Left lobe of liver (tissue), 2 donors: ENCODE data around the gene LETMD1. TPM values are rescaled to one million over a fixed set of nuclear protein-coding genes. Genes with fewer than 3 reads are reported as not detected.
"Not testable (repeated sequence)": the region's sequence is repeated elsewhere in the genome, so short reads cannot be mapped to it uniquely, and the experiment has no call there.

Source experiments
- ATAC-seq: fragments of 200-7000 bp; cut with Tn5 transposase; one replicate; pipeline ENCODE4 v1.9.1; 2020; ENCODE audit warnings: mild to moderate bottlenecking, moderate library complexity
- DNase-seq: peaks from one replicate; pipeline ENCODE4 v3.0.0-alpha.2; 2020; ENCODE audit warnings: low spot score
- total RNA-seq: library from RNA; stranded (reverse); gene quantifications from one replicate; pipeline ENCODE4 v1.2.1, GENCODE V29; 2021
- donor health status: DM: no; HTN: no; CAD: no; lungs with moderate emphysema.
- donor health status: DM: no; HTN: yes; CAD: no.

The LETMD1 gene, protein sequence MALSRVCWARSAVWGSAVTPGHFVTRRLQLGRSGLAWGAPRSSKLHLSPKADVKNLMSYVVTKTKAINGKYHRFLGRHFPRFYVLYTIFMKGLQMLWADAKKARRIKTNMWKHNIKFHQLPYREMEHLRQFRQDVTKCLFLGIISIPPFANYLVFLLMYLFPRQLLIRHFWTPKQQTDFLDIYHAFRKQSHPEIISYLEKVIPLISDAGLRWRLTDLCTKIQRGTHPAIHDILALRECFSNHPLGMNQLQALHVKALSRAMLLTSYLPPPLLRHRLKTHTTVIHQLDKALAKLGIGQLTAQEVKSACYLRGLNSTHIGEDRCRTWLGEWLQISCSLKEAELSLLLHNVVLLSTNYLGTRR
- total RNA-seq, result 36.6 TPM

DNA sequence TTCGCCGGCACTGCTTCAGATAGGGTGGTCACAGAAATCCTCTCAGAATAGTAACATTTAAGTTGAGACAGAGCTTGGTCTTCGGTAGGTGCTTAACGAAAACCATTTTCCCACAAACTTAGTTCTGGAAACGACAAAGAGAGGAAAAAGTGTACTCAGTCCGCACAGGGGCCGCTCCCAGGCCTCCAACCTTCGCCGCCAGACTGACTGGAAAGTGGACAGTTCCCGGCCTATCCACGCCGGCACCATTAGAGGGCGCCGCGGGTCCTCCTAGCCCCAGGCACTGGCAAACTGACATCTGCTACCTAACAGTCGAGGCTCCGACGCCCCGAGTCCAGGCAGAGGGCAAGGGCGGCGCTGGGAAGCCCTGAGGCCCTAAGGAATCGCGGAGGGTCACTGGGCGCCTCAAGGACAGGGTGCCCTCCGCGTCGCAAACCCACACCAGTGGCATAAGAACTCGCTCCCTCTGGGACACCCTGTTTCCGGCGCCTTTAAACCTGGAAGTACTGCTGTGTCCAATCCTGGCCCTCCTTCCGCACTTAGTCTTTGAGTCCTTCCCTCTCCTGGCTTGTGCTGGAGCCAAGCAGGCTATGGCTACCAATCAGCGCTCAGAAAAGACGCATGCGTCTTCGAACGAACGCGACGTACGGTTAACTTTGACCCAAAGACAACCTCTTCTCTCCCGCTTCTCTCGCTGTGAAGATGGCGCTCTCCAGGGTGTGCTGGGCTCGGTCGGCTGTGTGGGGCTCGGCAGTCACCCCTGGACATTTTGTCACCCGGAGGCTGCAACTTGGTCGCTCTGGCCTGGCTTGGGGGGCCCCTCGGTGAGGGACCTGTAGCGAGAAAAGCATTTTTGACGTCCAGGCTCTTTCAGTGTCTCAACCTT lies at the start of gene LETMD1:
TSS of gene LETMD1 (plus strand) at position 673 of the 886 bp plus-strand sequence. CDS start at position 703, 30 bp downstream.
- ATAC-seq (peak; percentile 95), DNase-seq (peak; percentile 97)

DNA sequence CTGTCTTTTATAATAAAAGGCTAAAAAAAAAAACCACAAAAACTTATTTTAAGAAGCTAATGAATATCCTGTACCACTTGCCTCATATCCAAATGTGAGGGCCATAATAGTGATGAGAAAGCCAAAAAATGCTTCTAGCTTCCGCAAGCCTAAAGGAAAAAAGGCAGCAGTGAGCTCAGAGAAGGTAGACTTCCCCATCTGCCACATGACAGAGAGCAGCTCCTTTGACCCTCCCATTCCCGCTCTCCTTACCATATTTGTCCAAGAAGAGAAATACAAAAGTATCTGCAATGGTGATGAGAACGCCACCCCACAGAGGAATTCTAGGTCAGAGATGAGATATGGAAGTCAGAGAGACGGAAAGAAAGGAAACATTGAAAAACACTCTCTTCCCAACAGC lies 49.0 kb upstream of the LETMD1 start:
- DNase-seq, result no peak
- no peak for ATAC-seq

DNA sequence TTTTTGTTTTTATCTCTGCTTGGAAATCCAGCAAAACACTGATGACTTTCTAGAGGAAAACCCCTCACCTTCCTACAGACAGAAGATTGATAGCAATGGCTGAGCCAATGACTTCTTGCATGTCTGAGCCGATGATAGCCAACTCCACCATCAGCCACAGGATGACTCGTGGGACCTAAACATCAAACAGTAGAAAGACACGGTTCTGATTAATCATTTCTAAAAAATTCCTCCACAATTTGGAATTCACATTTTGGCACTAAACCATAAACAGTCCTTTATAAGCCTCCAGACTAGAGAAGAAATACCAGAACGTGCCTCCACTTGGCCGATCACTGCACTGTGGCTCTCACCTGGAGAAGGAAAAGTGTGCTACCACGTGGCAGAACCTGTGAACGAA lies 47.9 kb upstream of the LETMD1 start:
- no peak for ATAC-seq
- DNase-seq, result no peak

DNA sequence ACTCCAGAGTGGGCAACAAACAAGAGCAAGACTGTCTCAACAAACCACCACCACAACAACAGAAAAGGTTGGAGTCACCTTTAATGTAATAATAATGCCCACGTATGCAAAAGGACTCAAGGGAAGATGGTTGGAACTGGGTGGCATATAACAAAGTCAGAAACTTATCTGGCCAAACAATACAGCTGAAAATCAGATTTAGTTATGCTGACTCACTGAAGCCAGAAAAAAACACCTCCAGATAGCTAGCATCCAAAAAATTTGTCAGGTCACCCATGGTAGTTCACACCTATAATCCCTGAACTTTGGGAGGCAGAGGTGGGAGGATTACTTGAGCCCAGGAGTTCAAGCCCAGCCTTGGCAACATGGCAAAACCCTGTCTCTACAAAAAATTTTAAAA lies 46.3 kb upstream of the LETMD1 start:
- DNase-seq (no peak), ATAC-seq (no peak)

DNA sequence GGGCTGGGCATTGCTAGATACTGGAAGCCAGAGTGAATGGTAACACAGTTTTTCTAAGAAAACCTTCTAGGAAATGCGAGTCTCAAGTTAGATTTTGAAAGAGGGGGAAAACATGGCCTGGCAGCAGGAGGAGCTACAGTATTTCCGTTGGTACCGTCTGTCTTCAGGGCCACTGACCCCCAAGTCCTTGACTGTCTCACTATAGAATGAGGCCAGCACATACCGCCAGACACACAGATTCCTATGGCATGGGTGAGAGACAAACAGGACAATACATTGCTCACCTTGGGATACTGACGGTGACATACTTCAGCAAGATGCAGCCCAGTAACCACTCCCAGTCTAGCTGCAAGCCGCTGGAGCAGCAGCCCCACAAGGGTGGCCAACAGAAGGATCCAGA lies 43.6 kb upstream of the LETMD1 start:
- DNase-seq (no peak), ATAC-seq (no peak)

DNA sequence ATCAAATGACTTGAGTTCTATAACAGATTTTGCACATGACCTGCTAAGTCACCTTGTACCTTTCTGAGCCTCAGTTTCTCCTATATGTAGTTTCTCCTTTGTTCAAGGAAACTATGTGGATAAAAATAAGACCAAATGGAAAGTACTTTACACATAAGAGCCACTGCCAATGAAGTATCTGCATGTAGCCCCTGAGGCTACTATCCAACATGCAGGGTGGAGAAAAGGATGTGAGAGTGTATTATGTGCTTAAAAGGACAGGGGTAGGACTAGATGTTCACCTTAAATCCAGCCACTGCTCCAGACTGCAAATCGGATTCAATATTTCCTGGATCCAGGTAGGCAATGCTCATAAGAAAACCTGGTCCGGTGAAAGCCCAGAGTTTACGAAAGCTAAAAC lies 43.1 kb upstream of the LETMD1 start:
- ATAC-seq, result no peak
- DNase-seq, result no peak

DNA sequence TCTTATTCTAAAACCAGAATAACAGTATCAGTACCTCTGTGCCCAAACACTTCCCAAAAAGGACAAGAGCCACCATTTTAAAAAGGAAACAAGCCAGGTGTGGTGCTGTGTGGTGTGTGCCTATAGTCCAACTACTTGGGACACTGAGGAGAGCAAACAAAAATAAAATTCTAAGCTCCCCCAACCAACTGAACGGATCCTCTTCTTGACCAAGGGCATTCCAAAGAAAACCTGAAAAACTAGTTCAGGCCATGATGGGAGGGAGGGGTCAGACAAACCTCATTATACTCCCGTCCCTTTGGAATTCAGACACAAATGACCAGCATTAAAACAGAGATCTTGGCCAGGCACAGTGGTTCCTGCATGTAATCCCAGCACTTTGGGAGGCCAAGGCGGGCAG lies 42.5 kb upstream of the LETMD1 start:
- DNase-seq (no peak), ATAC-seq (no peak)

DNA sequence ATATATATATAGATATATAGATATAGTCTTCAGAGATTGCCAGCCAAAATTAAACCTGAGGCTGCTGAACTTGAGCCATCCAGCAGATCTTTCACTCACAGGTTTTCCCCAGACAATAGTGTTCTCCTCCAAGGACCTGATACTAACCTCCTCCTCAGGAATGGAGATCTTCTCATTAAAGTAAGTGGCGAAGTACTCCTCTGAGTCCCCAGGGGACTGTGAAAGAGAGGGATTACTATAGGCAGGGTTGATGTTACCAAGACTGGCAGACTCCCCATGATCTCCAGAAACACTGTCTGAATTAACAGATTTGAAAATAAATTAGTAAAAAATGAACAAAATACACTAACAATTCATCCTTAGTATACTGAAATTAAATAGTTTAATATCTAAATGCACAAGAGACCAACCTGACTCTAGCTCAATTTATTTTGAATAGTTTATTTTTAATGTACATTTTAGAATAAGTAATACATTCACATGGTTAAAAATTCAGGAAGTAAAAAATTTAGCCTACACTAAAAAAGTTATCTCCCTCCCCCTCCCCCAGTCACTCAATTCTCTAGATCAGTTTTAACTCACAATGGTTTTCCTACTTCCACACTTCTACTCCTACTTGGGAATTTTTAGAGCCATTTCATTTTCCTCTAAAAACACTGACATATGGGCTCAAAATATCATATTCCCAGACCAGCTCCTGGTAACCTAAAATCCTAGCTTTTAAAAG lies 39.6 kb upstream of the LETMD1 start:
- DNase-seq, result no peak
- ATAC-seq, result no peak

DNA sequence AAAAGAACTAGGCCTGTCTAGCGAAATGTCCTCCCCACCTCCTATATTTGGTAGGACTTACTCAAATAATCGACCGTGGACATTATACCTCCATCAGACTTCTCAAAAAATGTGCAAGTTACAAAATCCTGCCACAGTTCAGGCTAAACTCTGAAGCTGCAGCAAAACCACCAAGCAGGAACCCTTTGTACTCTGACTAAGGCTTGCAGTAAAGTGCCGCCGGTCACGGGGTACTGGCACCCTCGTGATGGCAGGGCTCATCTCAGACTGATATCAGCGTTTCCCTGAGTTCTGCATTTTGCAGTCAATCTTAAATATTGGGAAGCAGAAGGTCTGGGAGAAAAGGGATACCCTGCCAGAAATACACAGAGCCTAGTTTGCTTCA lies 39.1 kb upstream of the LETMD1 start:
- ATAC-seq (peak; percentile 92), DNase-seq (peak; percentile 56)

DNA sequence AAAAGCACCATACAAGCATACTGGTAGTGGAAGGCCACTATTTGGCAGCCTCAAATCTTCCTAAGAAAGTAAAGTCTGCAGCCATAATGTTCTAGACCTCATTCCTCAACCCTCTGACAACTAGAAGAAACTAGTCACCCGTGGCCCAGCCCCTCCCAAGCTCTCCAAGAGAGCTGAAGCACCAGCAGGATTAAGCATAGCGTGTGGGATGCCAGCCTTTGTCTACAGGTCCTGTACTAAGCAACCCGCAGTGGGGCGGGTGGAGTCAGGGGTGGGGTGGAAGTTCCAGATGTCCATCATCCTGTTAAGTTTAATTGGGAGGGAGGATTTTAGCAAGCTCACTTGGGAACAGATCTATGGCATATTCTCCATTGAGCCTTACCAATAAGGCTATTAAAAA lies 36.2 kb upstream of the LETMD1 start:
- DNase-seq (no peak), ATAC-seq (no peak)

DNA sequence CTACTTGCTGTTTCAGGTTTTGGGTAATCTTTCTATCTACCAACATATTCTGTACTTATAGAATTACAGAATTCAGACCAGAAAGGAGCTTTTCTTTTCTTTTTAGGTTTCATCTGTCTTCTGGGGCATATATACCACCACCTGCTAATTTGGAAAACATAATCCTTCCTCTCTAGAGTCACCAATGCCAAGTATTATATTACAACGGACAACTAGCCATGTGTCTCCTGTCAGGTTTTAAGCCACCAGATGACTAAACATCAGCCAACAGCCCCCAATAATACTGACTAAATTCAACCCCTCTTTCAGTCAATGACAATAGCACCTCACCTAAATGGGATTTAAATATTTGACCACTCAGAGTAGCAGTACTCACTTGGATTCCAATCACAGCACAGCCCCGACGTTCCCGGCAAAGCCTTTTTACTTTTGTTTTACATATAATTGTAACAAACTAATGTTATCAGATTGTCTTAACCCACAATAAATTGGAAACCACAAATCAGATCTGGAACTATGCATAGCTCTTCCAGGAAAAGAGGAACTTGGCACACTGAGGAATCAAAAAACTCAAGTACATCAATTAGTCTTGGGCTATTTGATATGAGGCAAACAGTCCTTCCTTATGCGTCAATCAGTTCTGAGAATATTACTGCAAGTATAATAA lies 35.4 kb upstream of the LETMD1 start:
- DNase-seq, result no peak
- ATAC-seq, result no peak

DNA sequence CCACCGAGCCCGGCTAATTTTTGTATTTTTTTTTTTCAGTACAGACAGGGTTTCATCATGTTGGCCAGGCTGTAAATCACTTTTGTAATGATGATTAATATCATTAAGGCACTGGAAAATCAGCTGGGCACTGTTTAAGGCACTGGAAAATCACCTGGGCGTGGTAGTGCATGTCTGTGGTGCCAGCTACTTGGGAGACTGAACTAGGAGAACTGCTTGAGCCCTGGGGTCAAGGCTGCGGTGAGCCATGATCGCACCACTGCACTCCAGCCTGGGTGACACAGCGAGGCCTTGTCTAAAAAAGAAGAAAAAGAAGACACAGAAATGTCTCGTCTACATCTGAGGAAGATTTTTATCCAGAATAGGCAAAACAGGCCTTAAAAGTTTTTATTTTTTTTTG lies 34.7 kb upstream of the LETMD1 start:
- DNase-seq, result no peak
- no peak for ATAC-seq

DNA sequence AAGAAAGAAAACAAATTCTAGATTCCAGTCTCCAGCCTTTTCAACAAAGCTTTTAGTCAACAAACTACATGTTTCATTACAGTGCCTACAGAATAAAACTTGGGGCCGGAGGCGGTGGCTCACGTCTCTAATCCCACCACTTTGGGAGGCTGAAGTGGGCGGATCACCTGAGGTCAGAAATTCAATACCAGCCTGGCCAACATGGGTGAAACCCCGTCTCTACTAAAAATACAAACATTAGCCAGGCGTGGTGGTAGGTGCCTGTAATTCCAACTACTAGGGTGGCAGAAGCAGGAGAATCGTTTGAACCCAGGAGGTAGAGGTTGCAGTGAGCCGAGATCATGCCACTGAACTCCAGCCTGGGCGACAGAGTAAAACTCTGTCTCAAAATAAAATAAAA lies 33.7 kb upstream of the LETMD1 start:
- ATAC-seq, DNase-seq: not testable (repeated sequence)

DNA sequence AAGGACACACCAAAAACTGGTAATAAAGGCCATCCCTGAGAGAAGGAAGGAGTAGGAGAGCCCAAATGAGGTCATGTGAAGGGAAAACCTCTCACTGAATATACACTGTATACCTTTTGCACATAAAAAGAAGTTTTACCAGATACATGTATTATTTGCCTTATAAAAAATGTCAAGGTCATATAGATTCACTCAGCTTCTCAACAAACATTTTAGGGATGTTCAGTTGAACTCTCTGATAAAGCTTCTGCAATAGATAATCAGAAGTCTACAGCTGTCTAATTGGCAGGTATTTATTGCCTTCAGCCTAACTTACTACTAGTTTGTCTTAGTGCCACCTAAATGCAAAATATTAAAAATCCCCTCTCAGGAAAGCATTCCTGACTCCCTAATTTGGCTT lies 30.7 kb upstream of the LETMD1 start:
- ATAC-seq (no peak), DNase-seq (no peak)

DNA sequence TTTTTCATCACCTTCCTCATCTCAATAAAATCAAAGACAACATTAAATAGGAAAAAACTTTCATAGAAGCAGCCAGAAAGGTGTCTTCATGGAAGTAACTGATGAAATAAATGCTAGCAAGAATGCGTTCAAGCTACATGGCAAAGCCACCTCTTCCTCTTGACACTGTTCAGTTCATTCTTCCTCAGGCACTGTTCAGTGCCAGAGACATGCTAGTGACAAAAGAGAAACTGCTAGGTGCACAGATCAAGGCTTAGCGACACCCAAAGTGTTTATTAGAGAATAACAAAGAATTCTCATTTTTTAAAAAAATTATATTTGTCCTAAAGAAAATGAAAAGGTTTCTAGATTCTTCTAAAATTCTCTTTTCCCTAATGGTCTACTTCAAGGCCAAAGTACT lies 29.2 kb upstream of the LETMD1 start:
- DNase-seq, result no peak
- ATAC-seq, result no peak

DNA sequence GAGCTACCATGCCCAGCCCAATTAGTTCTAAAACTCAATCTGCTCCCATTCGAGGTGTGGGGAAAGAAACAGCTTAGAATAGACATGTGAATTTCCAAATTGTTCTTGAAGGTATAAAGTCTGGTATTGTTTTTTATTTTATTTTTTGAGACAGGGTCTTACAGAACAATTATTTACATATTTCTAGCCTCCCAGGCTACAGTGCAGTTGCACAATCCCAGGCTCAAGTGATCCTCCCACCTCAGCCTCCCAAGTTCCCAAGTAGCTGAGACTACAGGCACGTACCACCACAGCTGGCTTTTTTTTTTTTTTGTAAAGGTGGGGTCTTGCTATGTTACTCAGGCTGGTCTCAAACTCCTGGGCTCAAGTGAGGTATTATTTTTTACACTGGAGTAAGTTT lies 28.2 kb upstream of the LETMD1 start:
- ATAC-seq (no peak), DNase-seq (no peak)

DNA sequence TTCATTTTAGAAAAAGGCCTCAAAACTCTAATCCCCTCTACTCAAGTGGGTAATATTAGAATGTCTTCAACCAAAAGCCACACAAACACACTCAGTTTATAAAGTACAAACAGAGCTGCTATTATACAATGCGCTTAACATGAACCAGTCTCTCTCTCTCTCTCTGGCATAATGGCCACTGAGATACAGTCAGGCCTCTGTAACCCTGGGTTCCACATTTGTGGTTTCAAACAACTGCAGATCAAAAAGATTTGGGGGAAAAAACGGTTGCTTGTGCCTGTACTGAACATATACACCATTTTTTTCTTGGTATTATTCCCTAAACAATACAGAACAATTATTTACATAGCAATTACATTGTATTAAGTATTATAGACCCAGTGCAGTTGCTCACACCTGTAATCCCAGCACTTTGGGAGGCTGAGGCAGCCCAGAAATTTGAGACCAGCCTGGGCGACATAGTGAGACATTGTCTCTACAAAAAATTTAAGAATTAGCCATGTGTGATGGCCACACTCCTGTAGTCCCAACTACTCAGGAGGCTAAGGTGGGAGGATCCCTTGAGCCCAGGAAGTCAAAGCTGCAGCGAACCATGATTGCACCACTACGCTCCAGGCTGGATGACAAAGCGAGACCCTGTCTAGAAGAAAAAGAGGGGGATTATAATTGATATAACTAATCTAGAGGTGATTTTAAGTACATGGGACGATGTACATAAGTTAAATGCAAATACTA lies 27.5 kb upstream of the LETMD1 start:
- ATAC-seq (no peak), DNase-seq (no peak)

DNA sequence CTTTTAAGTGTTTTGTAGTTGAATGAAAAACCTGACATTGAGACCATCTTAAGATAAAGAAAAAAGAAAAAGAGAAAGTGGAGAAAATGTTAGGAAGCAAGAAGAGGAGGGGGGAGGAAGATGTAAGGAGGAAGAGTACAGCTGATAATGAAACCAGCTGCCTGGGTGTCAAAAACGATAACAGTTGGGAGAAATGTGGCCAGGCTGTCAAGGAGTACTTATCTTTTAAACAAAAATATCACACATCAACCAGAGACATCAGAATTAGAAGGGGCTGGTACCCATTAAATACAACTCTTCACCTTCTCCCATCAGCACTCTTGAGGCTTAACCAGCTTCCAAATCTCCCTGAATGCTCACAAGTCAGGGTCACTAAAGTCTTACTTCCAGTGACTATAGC lies 26.4 kb upstream of the LETMD1 start:
- ATAC-seq (no peak), DNase-seq (no peak)

DNA sequence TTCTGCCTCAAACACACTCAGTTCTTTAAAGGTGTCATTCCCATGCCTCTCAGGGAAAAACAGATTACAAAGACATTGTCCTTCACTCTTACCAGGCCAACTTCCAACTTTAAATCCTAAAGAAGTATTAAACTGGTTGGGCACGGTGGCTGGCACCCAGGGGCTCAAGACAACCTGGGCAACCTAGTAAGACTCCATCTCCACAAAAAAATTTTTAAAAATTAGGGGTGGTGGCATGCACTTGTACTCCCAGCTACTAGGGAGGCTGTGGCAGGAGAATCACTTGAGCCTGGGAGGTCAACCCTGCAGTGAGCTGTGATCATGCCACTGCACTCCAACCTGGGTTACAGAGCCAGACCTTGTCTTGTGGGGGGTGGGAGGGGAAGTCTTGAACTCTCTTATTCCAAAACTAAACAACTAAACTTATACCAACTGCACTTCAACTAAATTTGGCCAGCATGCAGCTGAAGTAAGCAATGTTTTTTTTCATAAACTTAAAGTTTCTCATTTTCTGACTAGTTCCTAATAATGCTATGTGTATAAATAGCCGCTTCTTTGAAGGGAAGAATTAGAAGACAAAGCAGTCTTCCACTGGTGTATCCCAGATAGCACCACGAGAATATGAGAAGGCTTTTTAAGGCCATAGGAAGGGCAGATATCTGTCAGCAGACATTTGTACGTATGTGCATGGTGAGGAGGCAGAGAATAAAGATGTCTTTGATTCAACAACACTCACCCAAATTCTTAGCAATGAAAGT lies 24.3 kb upstream of the LETMD1 start:
- DNase-seq, result no peak
- no peak for ATAC-seq
